Prostate gland (tissue), 2 donors: ENCODE data around the gene MAGEB4.

Source experiments
- CTCF ChIP-seq, 4 experiments: fragments of 200-600 bp in 2 of 4; fragments of 450-650 bp in 2 of 4; sonication (generic) in 2 of 4; IDR thresholded peaks; 1 replicate in 3 of 4; 2 replicates in 1 of 4; pipeline ENCODE4 v1.5.1; 2016 to 2019; ENCODE audit warnings: antibody characterized with exemption in 4 of 4, mild to moderate bottlenecking in 2 of 4, moderate library complexity in 2 of 4
- POLR2A ChIP-seq: fragments of 450-650 bp; IDR thresholded peaks from one replicate; pipeline ENCODE4 v1.6.1; 2016; ENCODE audit warnings: antibody characterized with exemption, mild to moderate bottlenecking

- TF ChIP-seq CTCF (IDR thresholded peaks at IDR 0.05) (no peak), POLR2A (no peak)
These were observed 21.0 kb downstream of the MAGEB4 start for GRCh38 chrX:30262763-30263162.
